Lung (tissue), 12 donors: Measurements from ENCODE around the gene ING5. TPM values are rescaled to one million over a fixed set of nuclear protein-coding genes. Genes with fewer than 3 reads are reported as not detected.

Experiments
- ATAC-seq: fragments of 200-7000 bp; cut with Tn5 transposase; one replicate; pipeline ENCODE4 v1.9.1; 2020; ENCODE audit warnings: moderate number of reproducible peaks; ENCODE audit not compliant: insufficient read depth, low FRiP score
- DNase-seq, 3 donors: peaks; one replicate each; pipeline ENCODE4 v3.0.0-alpha.2; 2013 to 2017
- H3K27ac ChIP-seq, 2 donors: one replicate each; pipeline ENCODE4 v1.5.1; 2013; ENCODE audit warnings: mild to moderate bottlenecking in 2 of 2, moderate library complexity in 2 of 2, control low read depth in 1 of 2, inconsistent platforms in 1 of 2, low read depth in 1 of 2, low read length in 1 of 2
- H3K27me3 ChIP-seq, 3 donors: one replicate each; pipeline ENCODE4 v1.5.1; 2013; ENCODE audit warnings: low read length in 2 of 3; ENCODE audit not compliant: control insufficient read depth in 3 of 3, insufficient read depth in 3 of 3
- H3K36me3 ChIP-seq, 4 donors: one replicate each; pipeline ENCODE4 v1.5.1; 2013; ENCODE audit warnings: low read length in 4 of 4, mild to moderate bottlenecking in 1 of 4, moderate library complexity in 1 of 4; ENCODE audit not compliant: control insufficient read depth in 4 of 4, insufficient read depth in 4 of 4
- H3K4me1 ChIP-seq, 5 donors: one replicate each; pipeline ENCODE4 v1.5.1; 2013; ENCODE audit warnings: low read length in 5 of 5, mild to moderate bottlenecking in 2 of 5, moderate library complexity in 1 of 5; ENCODE audit not compliant: control insufficient read depth in 5 of 5, insufficient read depth in 5 of 5
- H3K4me3 ChIP-seq: one replicate; pipeline ENCODE4 v1.5.1; 2013; ENCODE audit warnings: mild to moderate bottlenecking, control low read depth, moderate library complexity
- H3K9ac ChIP-seq, 2 donors: one replicate each; pipeline ENCODE4 v1.5.1; 2013; ENCODE audit warnings: low read length in 2 of 2, control low read depth in 1 of 2; ENCODE audit not compliant: insufficient read depth in 1 of 2
- H3K9me3 ChIP-seq, 4 donors: one replicate each; pipeline ENCODE4 v1.5.1; 2013; ENCODE audit warnings: low read length in 3 of 4, mild to moderate bottlenecking in 1 of 4, moderate library complexity in 1 of 4; ENCODE audit not compliant: control insufficient read depth in 4 of 4, insufficient read depth in 3 of 4
- WGBS, 2 donors: extraction: QIAGEN DNeasy Blood & Tissue Kit; methylation state at CpG; one replicate each; pipeline ENCODE4 v1.1.7; 2013; 5-methylcytosine and 5-hydroxymethylcytosine counted together
- polyA plus RNA-seq, 2 donors: library from polyadenylated mRNA; stranded (reverse); fragments of 200-250 nt; gene quantifications; one replicate each; pipeline ENCODE4 v1.2.1, GENCODE V29; 2013
- total RNA-seq, 2 donors: library from RNA; depleted of rRNA in 1 of 2; stranded (reverse); fragments of >200 nt in 1 of 2; gene quantifications; one replicate each; pipeline ENCODE4 v1.2.1, GENCODE V29; 2014 to 2021
- TF ChIP-seq, protein P1 (sequence below): IDR thresholded peaks from 2 replicates; pipeline ENCODE4 v1.5.1; 2012; ENCODE audit warnings: mild to moderate bottlenecking; ENCODE audit errors: control extremely low read depth, extremely low read depth
- donor health status: control.
- donor health status: control.
- donor health status: Bipolar disorder and iron deficiency.
- donor health status: healthy.
- donor health status: DM: yes; HTN: yes; CAD: no.

ING5 gene
- total and polyA plus RNA-seq, 4 donors = 19.2 to 46.8 (median 31.1) TPM

DNA sequence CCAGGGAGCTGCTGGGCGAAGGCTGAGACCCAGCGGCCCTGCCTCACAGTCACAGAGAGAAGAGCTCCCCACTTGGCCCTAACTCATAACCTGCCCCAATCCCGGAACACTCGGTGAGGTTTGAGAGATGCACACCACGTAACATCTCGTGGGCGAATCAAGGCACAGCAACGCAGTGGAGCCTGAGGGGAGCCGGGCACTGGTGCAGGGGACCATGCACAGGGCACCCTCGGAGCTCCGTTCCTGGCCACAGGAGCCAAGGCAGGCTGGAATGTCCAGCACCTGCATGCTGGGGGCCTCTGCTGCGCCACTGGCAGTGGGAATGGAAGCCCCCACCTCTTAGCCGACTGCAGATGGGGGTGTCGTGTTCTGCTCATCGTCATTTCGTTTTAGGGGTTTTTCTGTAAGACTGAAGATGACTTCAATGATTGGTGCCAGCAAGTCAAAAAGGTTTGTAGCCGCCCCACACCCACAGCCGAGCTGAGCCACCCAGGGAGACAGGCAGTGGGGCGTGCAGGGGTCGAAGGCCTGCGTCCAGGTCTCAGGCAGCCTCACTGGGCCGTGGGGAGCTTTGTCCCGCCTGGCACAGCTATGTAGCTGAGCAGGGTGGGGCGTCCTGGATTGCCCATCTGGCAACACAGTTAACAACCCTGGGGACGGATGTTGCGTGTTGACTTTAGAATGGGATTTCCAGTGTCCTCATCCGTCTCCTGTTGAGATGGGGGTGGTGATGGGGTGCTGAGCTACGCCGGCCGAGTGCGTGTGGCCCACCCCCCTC lies 31.3 kb upstream of the ING5 start:
- H3K27me3 ChIP-seq = no peaks in the 10 kb centered on the region
- TF ChIP-seq, protein P1, sequence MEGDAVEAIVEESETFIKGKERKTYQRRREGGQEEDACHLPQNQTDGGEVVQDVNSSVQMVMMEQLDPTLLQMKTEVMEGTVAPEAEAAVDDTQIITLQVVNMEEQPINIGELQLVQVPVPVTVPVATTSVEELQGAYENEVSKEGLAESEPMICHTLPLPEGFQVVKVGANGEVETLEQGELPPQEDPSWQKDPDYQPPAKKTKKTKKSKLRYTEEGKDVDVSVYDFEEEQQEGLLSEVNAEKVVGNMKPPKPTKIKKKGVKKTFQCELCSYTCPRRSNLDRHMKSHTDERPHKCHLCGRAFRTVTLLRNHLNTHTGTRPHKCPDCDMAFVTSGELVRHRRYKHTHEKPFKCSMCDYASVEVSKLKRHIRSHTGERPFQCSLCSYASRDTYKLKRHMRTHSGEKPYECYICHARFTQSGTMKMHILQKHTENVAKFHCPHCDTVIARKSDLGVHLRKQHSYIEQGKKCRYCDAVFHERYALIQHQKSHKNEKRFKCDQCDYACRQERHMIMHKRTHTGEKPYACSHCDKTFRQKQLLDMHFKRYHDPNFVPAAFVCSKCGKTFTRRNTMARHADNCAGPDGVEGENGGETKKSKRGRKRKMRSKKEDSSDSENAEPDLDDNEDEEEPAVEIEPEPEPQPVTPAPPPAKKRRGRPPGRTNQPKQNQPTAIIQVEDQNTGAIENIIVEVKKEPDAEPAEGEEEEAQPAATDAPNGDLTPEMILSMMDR = no peak
- H3K36me3 ChIP-seq = peaks cover 4 to 65% (median 19%) of the 10 kb centered on the region in 4 donors
- 91 to 92% methylated on average over 31 of the region's 31 CpGs for WGBS, 2 donors
- H3K4me1 ChIP-seq = peaks cover 0 to 8% (median 0%) of the 10 kb centered on the region in 5 donors
- H3K9me3 ChIP-seq = no peaks in the 10 kb centered on the region
- DNase-seq (no peak), ATAC-seq (no peak)
- no peak overlapping the region for H3K27ac ChIP-seq
- no peak overlapping the region for H3K9ac ChIP-seq
- no peak overlapping the region for H3K4me3 ChIP-seq

DNA sequence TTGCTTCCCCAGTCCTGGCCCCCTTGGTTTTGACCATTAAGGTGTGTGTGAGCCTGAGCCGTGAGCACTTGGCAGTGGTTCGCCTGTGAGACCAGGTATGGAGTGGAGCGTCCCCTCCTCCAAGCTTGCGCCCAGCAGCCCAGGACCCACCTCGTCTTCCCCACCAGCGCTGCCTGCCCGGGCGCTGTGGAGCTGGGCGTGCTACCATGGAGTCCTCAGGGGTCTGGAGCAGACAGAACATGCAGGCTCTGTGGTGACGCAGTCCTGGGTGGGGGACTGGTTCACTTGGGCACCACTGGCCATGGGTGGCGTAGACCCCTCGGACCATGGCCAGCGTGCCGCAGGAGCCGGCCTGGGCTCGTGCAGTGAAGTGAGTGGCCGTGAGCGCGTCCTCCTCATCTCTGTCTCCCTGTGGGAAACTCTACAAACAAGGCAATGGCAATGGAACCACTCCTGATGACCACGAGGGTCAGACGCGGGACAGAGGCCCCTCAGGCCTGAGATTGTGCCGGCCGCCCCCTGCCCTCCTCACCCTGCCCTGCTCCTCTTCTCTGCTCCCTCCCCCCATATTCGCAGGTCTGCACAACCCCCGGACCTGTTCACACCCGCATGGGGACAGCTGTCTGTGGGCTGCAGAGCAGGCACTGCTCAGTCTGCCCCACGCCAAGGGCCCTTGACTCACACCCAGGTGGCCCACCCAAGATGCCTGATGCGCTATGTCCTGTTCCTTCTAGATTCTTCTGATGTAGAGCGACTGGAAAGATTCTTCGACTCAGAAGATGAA lies 30.2 kb upstream of the ING5 start:
- H3K36me3 ChIP-seq = peaks cover 4 to 69% (median 18%) of the 10 kb centered on the region in 4 donors
- no peak overlapping the region for H3K27ac ChIP-seq
- 94 to 95% methylated on average over 30 to 31 of the region's 31 CpGs for WGBS, 2 donors
- DNase-seq (no peak), ATAC-seq (no peak)
- TF ChIP-seq, protein P1 = no peak
- H3K4me3 ChIP-seq = no peak overlapping the region
- H3K27me3 ChIP-seq = no peaks in the 10 kb centered on the region
- H3K4me1 ChIP-seq = peaks cover 0 to under 1% (median 0%) of the 10 kb centered on the region in 5 donors
- no peaks in the 10 kb centered on the region for H3K9me3 ChIP-seq
- H3K9ac ChIP-seq = no peak overlapping the region

DNA sequence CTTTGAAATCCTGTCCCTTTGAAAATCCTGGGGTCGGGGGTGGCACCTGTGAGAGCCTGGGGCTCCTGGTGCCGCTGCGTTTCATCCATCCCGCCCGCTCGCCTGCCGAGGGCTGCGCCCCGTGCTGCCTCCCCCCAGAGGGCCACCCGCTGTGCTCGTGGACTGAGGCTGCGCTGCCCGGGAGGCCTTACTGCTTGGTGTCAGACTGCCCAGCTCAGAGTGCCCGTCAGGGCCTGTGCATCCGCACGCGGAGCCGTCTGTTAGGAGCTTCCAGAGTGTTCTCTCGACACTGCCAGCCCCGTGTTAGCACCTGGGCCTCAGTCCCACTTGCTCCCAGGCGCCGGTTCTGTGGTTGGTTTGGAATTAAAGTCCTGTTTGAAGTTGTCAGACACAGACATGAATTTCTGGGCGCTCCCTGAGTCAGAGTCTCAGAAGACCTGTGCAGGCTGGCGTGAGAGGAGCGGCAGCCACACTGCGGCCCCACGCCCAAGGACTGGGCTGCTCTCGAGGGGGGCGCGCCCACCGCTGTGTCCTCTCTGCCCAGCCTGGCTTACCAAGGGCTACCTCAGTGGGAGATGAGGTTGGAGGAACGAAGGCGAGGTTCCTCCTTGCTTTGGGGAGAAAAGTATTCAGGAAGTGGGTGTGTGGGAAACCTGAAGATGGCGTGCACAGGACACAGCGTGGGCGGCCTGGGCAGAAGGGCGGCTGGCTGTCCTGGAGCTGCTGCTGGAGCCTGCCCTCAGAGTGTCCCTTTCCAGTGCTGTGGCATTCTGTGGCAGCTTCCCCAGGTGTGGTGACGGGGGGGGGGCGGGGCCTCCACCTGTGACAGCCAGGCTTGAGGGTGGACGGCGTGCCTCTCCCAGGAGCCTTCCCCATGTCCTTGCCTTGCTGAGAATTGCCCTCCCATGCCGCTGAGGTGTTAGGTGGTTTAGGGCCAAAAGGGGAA lies 29.3 kb upstream of the ING5 start:
- no peaks in the 10 kb centered on the region for H3K27me3 ChIP-seq
- TF ChIP-seq, protein P1 = no peak
- H3K9me3 ChIP-seq = no peaks in the 10 kb centered on the region
- H3K36me3 ChIP-seq = peaks cover 4 to 68% (median 18%) of the 10 kb centered on the region in 4 donors
- DNase-seq = no peak
- no peaks in the 10 kb centered on the region for H3K4me1 ChIP-seq
- WGBS, 2 donors = 91 to 92% methylated on average over 42 of the region's 42 CpGs
- H3K4me3 ChIP-seq = no peak overlapping the region
- no peak for ATAC-seq
- no peak overlapping the region for H3K27ac ChIP-seq
- H3K9ac ChIP-seq = no peak overlapping the region
